HG02571 (cell line): ENCODE results near the gene CAMK1.

ENCODE experiments used
- ATAC-seq: cut with Tn5 transposase; IDR thresholded peaks from one replicate; pipeline ENCODE4 v1.9.1; 2021; ENCODE audit warnings: mild to moderate bottlenecking, moderate library complexity; ENCODE audit not compliant: unreplicated experiment

Gene CAMK1

GRCh38 chr3:9713142-9713541 lies 56.6 kb downstream of the CAMK1 start:
- ATAC-seq: no peak

GRCh38 chr3:9712415-9712814 lies 57.3 kb downstream of the CAMK1 start:
- no peak for ATAC-seq

- no peak for ATAC-seq
Observed at GRCh38 chr3:9710174-9710739, 59.5 kb downstream of the CAMK1 start.
